GM12878 (cell line): ENCODE data around the gene DPY19L1. TPM values are rescaled to one million over a fixed set of nuclear protein-coding genes. Genes with fewer than 3 reads are reported as not detected.
"Not testable (repeated sequence)": the region's sequence is repeated elsewhere in the genome, so short reads cannot be mapped to it uniquely, and the experiment has no call there.

Experiments used
- ATAC-seq: fragments of 200-7000 bp; cut with Tn5 transposase; 3 replicates; pipeline ENCODE4 v1.9.1; 2020; ENCODE audit warnings: mild to moderate bottlenecking, moderate library complexity
- BruUV-seq: library from RNA; stranded (reverse); fragments of 400-500 nt; replicated peaks from 2 replicates; lab custom pipeline; 2021; lab: Mats Ljungman, UMichigan
- CTCF ChIA-PET: fragments of 300-600 bp; sonication (Branson Sonifier 250); formaldehyde crosslinking; extraction: SDS; loops from one replicate; lab custom pipeline; 2021; ENCODE audit warnings: inconsistent platforms; lab: Yijun Ruan, JAX
- POLR2A ChIA-PET: fragments of 350-600 bp; formaldehyde crosslinking; extraction: SDS; loops from one replicate; lab custom pipeline; 2021; ENCODE audit warnings: inconsistent platforms; lab: Charles Lee
- RAD21 ChIA-PET: fragments of 300-600 bp; sonication (Branson Sonifier 250); formaldehyde crosslinking; loops from one replicate; lab custom pipeline; 2023; ENCODE audit warnings: antibody characterized with exemption; ENCODE audit not compliant: unreplicated experiment; lab: Charles Lee
- SMC1A ChIA-PET: fragments of 300-600 bp; sonication (Branson Sonifier 250); formaldehyde crosslinking; loops from one replicate; lab custom pipeline; 2023; ENCODE audit not compliant: unreplicated experiment, uncharacterized antibody; lab: Charles Lee
- DNase-seq: peaks from one replicate; pipeline ENCODE4 v3.0.0-alpha.2; 2011; ENCODE audit warnings: low read depth, low spot score
- FAIRE-seq: peaks from 3 replicates; lab custom pipeline; 2011; peaks lifted over from hg19 to GRCh38; lab: Jason Lieb, UNC
- H2AFZ ChIP-seq: 2 replicates; pipeline ENCODE4 v1.6.0; 2011; ENCODE audit warnings: low read depth, low read length, control low read depth; ENCODE audit not compliant: control insufficient read depth
- H3K27ac ChIP-seq: 2 replicates; pipeline ENCODE4 v1.5.1; 2011; ENCODE audit warnings: control low read depth; ENCODE audit not compliant: control insufficient read depth, insufficient read depth
- H3K27me3 ChIP-seq, 2 experiments: replicated peaks in 1 of 2; 2 replicates each; pipeline versions ENCODE4 v1.6.0 to v1.6.1; 2011; ENCODE audit warnings: low read length in 1 of 2; ENCODE audit not compliant: control insufficient read depth in 2 of 2, insufficient read depth in 2 of 2
- H3K36me3 ChIP-seq, 2 experiments: 2 replicates each; pipeline ENCODE4 v1.5.1; 2011; ENCODE audit warnings: low read length in 1 of 2; ENCODE audit not compliant: control insufficient read depth in 2 of 2, insufficient read depth in 2 of 2
- H3K4me1 ChIP-seq: 2 replicates; pipeline ENCODE4 v1.6.1; 2011; ENCODE audit warnings: mild to moderate bottlenecking, low read length, moderate library complexity, mixed read lengths; ENCODE audit not compliant: control insufficient read depth, insufficient read depth
- H3K4me2 ChIP-seq: 2 replicates; pipeline ENCODE4 v1.6.0; 2011; ENCODE audit warnings: control low read depth; ENCODE audit not compliant: control insufficient read depth, insufficient read depth
- H3K4me3 ChIP-seq: fragments of 200-600 bp; sonication (generic); 2 replicates; pipeline ENCODE4 v1.5.1; 2016
- H3K79me2 ChIP-seq: 2 replicates; pipeline ENCODE4 v1.6.0; 2011; ENCODE audit warnings: low read length; ENCODE audit not compliant: control insufficient read depth, insufficient read depth
- H3K9ac ChIP-seq: 2 replicates; pipeline ENCODE4 v1.8.0; 2011; ENCODE audit warnings: low read length, control low read depth, mixed read lengths; ENCODE audit not compliant: control insufficient read depth, insufficient read depth
- H3K9me3 ChIP-seq: replicated peaks from 3 replicates; pipeline ENCODE4 v1.5.1; 2011; ENCODE audit warnings: mild to moderate bottlenecking, low read length; ENCODE audit not compliant: control insufficient read depth, insufficient read depth
- H4K20me1 ChIP-seq: 2 replicates; pipeline ENCODE4 v1.6.0; 2011; ENCODE audit not compliant: control insufficient read depth, insufficient read depth
- CBX5 ChIP-seq: sonication (generic); IDR thresholded peaks from 2 replicates; pipeline ENCODE4 v1.6.1; 2016; ENCODE audit warnings: low read depth, moderate library complexity, mild to moderate bottlenecking, inconsistent platforms
- CREM ChIP-seq: IDR thresholded peaks from 2 replicates; pipeline ENCODE4 v1.6.1; 2014; ENCODE audit warnings: antibody characterized with exemption, low read depth
- ETV6 ChIP-seq, 2 experiments: fragments of 450-650 bp in 1 of 2; IDR thresholded peaks in 1 of 2; conservative IDR thresholded peaks in 1 of 2; 2 replicates each; pipeline ENCODE4 v1.6.1; 2014; ENCODE audit warnings: antibody characterized with exemption in 1 of 2, borderline replicate concordance in 1 of 2, low read depth in 1 of 2, mild to moderate bottlenecking in 1 of 2, moderate library complexity in 1 of 2
- POLR2A ChIP-seq: IDR thresholded peaks from 2 replicates; pipeline ENCODE4 v1.6.1; 2011; ENCODE audit warnings: low read depth, mild to moderate bottlenecking, low read length
- USF1 ChIP-seq: IDR thresholded peaks from 2 replicates; pipeline ENCODE4 v1.6.1; 2011; ENCODE audit warnings: borderline replicate concordance, low read depth, mild to moderate bottlenecking, moderate library complexity, mixed read lengths, low read length; ENCODE audit not compliant: insufficient read depth; ENCODE audit errors: extremely low read length
- ZNF592 ChIP-seq: fragments of 450-650 bp; IDR thresholded peaks from 2 replicates; pipeline ENCODE4 v1.6.1; 2017; ENCODE audit warnings: mild to moderate bottlenecking, moderate library complexity
- WGBS: methylation state at CpG from one replicate; pipeline ENCODE4 v1.1.6; 2016; ENCODE audit warnings: low lambda C conversion rate; ENCODE audit not compliant: insufficient replicate concordance, insufficient coverage; ENCODE audit errors: missing lambda C conversion rate; 5-methylcytosine and 5-hydroxymethylcytosine counted together
- in situ Hi-C: fragments of 300-500 bp; cut with MboI; formaldehyde crosslinking; loops from 9 replicates; pipeline ENCODE4 v1.14.3; 2018; ENCODE audit warnings: mixed read lengths
- intact Hi-C: fragments of 100-400 bp; cut with micrococcal nuclease; formaldehyde crosslinking; loops from one replicate; pipeline ENCODE4 v1.14.2; 2022; ENCODE audit not compliant: unreplicated experiment
- polyA plus RNA-seq, 11 experiments: library from polyadenylated mRNA; depleted of rRNA in 4 of 11; unstranded in 6 of 11; stranded (reverse) in 5 of 11; fragments of >200 nt; fragmentation: Nextera tagmentation in 4 of 11; fragmentation: Illumina TruSeq in 1 of 11; extraction: Ambion mirVana in 4 of 11; extraction: Trizol in 1 of 11; gene quantifications; 1 replicate in 1 of 11; 2 replicates in 10 of 11; pipeline versions ENCODE4 v1.2.1 to v1.2.3, GENCODE V29; 2011 to 2016; ENCODE audit warnings: inconsistent platforms in 2 of 11, missing spikeins in 2 of 11, low read depth in 1 of 11
- total RNA-seq, 4 experiments: library from RNA; depleted of rRNA in 3 of 4; stranded (reverse); fragments of >200 nt in 3 of 4; fragmentation: Illumina TruSeq in 1 of 4; extraction: Trizol in 1 of 4; gene quantifications; 2 replicates each; pipeline versions ENCODE4 v1.2.1 to v1.2.3, GENCODE V29; 2013 to 2021
- TF ChIP-seq, protein P1 (sequence below): fragments of 450-650 bp; IDR thresholded peaks from 2 replicates; pipeline ENCODE4 v1.6.1; 2018; ENCODE audit warnings: borderline replicate concordance, mild to moderate bottlenecking; ENCODE audit not compliant: partially characterized antibody

DPY19L1 gene
- total and polyA plus RNA-seq, 10 of the 15 experiments (the other 5 are each of a cell fraction or from before 2014, with no cell fraction given) = 0.47 to 35.4 (median 3.8) TPM

DNA sequence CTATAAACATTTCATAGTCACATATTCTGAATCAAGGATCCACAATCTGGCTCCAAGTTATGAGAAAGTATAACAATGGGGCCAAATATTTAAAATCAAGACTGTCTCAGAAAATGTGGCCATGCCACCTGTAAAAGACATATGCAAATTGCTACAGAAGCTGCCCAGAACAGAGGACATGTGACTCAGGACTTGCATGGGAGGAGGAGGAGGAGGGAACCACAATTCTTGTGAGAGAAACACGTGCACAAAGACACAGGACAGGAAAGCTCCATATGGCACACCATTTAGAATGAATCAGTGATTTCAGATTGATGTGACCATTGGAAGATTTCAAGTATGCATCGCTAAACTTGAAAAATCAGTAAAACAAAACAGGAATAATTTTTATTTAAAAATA, 133.4 kb downstream of the DPY19L1 start:
- FAIRE-seq = peak; percentile 49
- SMC1A ChIA-PET, H3K27ac ChIP-seq, in situ Hi-C loops, DNase-seq, H3K4me2 ChIP-seq, ATAC-seq, H3K27me3 ChIP-seq, H3K4me3 ChIP-seq, H3K79me2 ChIP-seq, H2AFZ ChIP-seq, H3K9ac ChIP-seq, H3K36me3 ChIP-seq, H4K20me1 ChIP-seq, H3K4me1 ChIP-seq, RAD21 ChIA-PET, H3K9me3 ChIP-seq, POLR2A ChIA-PET, intact Hi-C loops, BruUV-seq: not testable (repeated sequence)
- WGBS = 19% methylated on average over 2 of the region's 2 CpGs
- CTCF ChIA-PET = interaction anchor here (0.7 kb wide), 1 partner anchor 335 kb away, joined by 3 read pairs; no protein-coding TSS in a partner anchor

- no peak for FAIRE-seq
- Histone ChIP-seq H3K9me3 (no peaks in the 10 kb centered on the region), H3K36me3 (no peaks in the 10 kb centered on the region), H3K4me1 (no peaks in the 10 kb centered on the region), H2AFZ (no peak overlapping the region), H4K20me1 (no peaks in the 10 kb centered on the region), H3K27ac (no peak overlapping the region), H3K4me3 (no peak overlapping the region), H3K79me2 (no peaks in the 10 kb centered on the region), H3K27me3 (no peaks in the 10 kb centered on the region), H3K9ac (no peak overlapping the region), H3K4me2 (no peak overlapping the region)
- WGBS = 41% methylated on average over 6 of the region's 6 CpGs
- ChIA-PET SMC1A (no interaction called here), RAD21 (no interaction called here), CTCF (no interaction called here), POLR2A (no interaction called here)
- no TSS peak for BruUV-seq
- DNase-seq = no peak
- no peak for ATAC-seq
- intact Hi-C loops (no loop called here), in situ Hi-C loops (no loop called here)
- TF ChIP-seq CREM (no peak), CBX5 (no peak), POLR2A (no peak), ETV6 (conservative IDR thresholded peaks at IDR 0.05 in 1 of 2, IDR thresholded peaks at IDR 0.05 in 1 of 2; ENCODE audit: borderline replicate concordance in 1 of 2, low read depth in 1 of 2) (no peak), ZNF592 (no peak), USF1 (no peak)
- TF ChIP-seq, protein P1, sequence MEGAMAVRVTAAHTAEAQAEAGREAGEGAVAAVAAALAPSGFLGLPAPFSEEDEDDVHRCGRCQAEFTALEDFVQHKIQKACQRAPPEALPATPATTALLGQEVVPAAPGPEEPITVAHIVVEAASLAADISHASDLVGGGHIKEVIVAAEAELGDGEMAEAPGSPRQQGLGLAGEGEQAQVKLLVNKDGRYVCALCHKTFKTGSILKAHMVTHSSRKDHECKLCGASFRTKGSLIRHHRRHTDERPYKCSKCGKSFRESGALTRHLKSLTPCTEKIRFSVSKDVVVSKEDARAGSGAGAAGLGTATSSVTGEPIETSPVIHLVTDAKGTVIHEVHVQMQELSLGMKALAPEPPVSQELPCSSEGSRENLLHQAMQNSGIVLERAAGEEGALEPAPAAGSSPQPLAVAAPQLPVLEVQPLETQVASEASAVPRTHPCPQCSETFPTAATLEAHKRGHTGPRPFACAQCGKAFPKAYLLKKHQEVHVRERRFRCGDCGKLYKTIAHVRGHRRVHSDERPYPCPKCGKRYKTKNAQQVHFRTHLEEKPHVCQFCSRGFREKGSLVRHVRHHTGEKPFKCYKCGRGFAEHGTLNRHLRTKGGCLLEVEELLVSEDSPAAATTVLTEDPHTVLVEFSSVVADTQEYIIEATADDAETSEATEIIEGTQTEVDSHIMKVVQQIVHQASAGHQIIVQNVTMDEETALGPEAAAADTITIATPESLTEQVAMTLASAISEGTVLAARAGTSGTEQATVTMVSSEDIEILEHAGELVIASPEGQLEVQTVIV = no peak
Observed at GRCh38 chr7:34902182-34902581, 135.1 kb downstream of the DPY19L1 start.
